HG02763 (cell line): ENCODE data around the gene CAMK4.
A peak's percentile ranks its signal among the peaks of the same experiment; 100 is the strongest.

Source experiments
- ATAC-seq: cut with Tn5 transposase; IDR thresholded peaks from one replicate; pipeline ENCODE4 v1.9.1; 2021; ENCODE audit warnings: mild to moderate bottlenecking, moderate library complexity; ENCODE audit not compliant: unreplicated experiment

CAMK4 gene

DNA sequence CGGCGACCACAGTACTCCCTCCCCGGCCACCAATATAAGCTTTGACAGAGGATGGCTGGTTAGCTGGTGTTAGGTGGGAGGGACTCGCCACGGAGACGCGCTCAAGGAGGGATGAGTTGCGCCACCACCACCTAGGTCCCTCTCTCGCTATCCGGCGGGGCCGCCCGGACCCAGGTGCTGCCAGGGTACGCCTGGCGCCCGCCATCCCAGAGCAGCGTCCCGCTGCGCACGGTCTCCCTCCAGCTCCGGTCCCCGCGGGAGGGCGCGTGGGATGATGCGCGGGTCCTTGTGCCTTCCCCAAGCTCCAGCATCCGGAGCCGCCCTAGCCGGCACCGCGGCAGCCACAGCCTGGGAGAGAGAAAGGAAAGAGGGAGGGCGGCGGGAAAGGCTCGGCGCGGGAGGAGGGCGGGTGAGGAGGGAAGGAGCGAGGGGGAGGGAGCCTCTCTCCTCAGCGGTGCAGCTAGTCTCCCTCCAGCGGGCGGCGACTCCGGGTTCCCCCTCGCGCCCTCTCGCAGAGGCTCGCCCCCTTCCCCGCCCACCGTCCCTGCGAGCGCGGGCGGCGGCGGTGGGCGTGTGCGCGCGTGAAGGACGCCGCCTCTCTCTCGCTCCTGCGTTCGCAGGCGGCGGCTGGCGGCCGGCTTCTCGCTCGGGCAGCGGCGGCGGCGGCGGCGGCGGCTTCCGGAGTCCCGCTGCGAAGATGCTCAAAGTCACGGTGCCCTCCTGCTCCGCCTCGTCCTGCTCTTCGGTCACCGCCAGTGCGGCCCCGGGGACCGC, at the start of gene CAMK4:
Gene CAMK4 (plus strand): TSS at position 598 of the 774 bp plus-strand sequence. CDS start 100 bp downstream, at position 698.
- peak; percentile 74 for ATAC-seq

DNA sequence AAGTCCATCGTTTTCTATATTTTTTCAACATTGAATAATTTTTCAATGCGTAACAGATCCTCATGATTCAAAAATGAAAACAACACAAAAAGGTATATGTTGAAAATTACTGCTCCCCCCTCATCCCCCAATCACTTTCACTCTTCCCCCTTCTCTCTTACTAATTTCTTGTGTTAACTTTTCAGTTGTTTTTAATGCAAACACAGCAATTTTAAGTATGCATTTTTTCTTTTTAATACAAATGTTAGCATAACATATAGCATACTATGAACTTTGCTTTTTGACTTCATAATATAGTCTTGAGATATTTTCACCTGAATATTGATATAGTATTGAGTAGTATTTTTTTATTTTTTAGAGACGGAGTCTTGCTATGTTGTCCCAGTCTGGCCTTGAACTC, 41.1 kb upstream of the CAMK4 start:
- ATAC-seq: no peak

DNA sequence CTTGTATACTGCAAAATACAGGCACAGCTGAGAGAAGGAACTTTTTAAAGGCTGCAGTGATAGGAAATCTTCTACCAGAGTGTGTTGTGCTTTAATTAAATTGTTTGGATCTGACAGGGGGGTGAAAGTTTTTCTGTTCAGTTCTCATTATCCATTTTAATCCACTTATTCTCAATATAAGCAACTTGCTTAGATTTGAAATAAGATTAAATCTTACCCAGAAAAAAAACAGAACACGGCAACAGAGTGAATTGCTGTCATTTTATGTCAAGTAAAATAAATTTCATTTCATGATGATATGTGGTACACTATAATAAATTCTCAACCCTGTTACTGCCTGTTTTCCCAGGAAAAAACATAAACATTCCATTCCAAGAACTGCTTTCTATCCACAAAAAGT, 37.1 kb upstream of the CAMK4 start:
- no peak for ATAC-seq

DNA sequence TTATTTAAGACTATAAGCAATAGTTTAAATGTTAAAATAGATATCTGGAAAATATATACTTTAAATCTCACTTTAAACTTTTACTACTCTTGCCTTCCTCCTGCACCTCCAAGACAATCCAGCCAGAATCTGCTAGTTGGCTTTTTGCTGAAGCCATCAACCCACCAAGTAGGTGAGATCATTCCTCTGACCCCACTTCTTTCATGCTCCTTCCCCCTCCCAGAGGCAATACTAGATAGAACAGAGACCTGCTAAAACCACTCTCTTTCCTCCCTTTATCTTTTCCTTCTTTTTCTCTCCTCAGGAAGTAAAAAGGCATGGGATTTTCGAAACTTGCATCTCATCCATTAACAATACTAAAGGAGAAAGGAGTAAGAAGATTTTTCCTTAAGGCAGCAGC, 30.1 kb upstream of the CAMK4 start:
- ATAC-seq: no peak

DNA sequence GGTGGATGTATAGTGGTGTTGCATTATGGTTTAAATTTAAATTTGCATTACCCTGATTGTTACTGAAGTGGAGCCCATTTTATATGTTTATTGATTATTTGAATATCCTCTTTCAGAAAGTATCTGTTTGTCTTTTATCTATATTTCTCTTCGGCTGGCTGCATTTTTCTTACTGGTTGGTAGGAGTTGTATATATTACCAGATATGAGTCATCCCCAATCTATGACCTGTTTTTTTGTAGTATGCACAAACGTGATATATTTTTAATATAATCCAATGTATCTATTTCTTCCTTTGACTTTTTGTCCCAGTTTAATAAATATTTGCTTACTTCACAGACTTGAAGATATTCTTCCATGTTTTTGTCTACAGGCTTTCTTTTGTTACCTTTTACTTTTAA, 29.3 kb upstream of the CAMK4 start:
- ATAC-seq: no peak

DNA sequence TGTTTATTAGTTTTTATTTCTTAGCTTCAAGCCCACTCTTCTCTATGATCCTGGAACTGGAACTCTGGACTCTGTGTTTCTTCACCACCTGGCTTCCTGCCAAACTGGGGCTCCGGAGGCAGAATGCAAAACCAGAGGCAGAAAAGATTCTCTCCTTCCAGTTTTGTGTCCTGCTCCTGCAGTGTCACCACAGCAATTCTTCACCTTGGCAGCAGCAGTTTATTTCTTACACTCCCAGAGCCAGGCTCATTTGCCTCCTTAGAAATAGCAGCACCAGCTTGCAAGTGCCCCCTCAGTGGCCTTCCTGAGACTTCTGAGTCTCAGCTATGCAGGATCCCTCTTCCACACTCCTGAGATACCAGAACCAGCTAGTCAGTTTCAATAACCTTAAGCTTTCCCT, 26.7 kb upstream of the CAMK4 start:
- no peak for ATAC-seq

DNA sequence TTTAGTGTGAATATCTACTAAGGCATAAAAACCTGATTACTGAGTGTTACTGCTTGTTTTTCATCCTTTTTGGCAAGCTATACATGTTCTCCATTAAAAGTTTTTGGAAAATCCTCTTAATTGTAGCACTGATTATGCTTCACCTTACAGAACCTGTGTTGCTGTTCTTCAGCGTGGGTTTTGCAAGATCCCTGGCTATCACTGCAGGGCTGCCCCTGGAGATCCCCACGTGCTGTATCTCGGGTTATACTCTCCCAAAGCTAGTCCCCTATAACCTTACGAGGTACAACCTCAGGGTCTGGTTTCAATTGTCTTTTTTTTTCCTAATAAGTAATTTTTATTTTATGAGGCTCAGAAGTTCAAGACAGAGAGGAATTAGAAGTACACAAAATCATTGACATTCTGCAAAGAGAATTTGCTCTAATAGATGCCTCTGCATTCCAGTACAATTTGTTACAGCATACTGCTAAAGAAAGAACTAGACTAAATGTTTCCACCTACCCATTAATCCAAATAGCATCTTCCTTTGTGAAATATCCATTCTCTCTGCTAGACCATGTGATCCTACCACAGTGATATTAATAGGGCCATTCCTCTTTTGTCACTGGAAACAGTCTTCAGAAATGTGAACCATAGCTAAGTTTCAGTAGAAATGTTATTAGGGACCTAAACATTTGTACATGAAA, 25.8 kb upstream of the CAMK4 start:
- no peak for ATAC-seq

GRCh38 chr5:111200828-111201227, 23.4 kb upstream of the CAMK4 start:
- ATAC-seq: no peak

DNA sequence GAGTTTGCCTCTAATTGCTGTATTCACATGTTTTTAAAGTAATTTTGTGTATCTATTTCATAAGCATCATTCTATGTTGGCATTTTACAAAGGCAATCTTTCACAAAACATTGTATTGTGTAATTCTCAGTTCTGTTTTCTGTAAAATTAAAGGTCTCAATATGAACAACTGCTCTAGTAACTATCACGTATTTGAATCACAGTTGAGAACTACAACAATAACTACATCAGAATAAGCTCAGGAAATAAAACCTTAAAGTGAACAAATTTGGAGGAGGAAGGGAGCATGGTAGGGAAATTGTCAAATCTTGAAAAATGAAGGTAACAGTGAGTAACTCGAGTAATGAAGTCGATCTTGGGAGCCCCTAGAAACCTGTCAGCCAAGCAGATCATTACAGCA, 22.5 kb upstream of the CAMK4 start:
- no peak for ATAC-seq

DNA sequence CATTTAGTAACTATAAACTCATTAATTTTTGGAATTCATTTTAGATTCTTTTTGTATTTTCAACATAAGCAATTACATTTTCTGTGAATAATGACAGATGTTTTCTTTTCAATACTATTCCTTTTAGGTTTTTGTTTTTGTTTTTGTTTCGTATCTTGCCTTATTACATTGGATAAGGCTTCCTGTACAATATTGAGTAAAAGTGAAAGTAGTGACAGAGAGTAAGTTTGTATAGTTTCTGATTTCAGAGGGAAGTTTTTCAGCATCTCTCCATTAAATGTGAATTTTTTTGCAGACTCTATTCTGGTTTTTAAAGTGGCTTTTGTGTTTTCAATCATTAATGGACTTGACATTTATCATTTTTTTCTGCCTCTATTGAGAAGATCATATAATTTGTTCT, 12.8 kb upstream of the CAMK4 start:
- ATAC-seq: no peak

DNA sequence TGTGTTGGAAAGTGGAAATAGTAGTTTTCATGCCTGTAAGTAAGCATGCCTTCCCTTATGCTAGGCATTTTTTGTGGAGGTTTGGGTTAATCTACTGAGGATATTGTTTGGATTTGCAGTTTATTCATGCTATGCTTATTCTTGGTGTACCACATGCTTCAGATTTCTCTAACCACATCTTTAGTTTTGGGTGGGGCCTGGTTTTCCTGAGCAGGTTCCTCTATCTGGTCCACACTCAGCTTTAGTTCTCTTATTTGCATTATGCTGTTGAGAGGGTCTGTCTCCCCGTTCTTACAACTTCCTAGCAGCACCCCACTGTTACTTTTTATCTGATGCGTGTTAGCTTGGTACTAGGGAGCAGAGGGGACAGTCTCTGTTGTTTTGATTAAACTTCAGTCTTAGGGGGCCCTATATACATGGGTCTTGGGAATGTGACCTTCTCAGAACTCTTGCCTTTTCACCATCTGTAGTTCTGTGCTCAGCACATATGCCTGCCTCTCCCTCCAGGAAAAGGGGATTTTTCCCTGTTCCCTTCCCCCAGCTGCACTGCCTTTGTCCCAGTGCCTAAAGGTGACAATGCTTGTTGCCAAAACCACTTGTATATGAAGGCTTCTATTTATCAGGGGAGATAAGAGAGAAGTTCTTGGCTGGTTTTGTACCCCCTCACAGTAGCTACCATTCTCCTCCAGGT, 10.0 kb upstream of the CAMK4 start:
- no peak for ATAC-seq

DNA sequence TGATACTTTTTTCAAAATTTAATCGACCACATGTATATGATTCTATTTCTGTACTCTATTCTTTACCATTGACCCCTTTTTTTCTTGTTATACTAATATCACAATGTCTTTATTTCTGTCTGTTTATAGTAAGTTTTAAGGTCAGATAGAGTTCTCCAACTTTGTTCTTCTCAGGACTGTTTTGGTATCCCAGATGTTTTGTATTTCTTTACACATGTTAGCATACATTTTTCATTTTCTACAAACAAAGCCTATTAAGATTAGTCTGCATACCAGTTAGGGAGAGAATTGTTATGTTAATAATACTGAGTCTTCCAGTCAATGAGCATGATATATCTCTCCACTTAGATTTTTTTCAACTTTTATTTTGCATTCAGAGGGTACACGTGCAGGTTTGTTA, 8.2 kb upstream of the CAMK4 start:
- ATAC-seq: no peak

GRCh38 chr5:111221139-111221538, 3.0 kb upstream of the CAMK4 start:
- ATAC-seq: no peak

DNA sequence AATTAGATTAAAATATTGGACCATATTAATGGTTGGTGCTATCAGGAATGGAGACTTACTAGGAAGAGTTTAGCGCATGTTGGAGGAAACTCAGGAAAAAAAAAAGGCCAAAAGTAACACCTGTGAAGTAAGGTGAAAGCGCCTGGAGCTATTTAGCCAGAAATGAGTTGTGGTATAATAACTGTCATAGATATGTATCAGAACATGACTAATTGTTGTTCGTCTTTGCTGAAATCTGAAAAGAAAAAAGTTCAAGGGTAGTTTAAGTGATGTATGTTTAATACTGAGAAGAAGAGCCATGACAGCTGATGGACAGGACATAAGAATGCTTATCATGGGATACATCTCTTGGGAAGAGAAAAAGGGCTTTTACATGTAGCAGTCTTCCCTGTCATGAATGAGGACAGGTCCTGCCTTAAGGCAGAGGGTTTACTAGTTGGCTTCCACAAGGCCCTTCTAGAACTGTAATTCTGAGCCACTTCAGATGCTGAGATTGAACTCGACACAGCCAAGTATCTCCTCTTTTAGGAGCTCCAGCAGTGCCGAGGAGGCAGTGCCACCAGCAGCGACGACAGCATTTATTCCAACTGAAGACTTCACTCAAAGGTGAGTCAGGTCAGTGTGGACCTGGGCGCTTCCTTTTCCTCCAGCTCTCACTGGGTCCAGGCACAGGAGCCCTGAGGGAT, 940 bp upstream of the CAMK4 start:
- ATAC-seq: no peak

DNA sequence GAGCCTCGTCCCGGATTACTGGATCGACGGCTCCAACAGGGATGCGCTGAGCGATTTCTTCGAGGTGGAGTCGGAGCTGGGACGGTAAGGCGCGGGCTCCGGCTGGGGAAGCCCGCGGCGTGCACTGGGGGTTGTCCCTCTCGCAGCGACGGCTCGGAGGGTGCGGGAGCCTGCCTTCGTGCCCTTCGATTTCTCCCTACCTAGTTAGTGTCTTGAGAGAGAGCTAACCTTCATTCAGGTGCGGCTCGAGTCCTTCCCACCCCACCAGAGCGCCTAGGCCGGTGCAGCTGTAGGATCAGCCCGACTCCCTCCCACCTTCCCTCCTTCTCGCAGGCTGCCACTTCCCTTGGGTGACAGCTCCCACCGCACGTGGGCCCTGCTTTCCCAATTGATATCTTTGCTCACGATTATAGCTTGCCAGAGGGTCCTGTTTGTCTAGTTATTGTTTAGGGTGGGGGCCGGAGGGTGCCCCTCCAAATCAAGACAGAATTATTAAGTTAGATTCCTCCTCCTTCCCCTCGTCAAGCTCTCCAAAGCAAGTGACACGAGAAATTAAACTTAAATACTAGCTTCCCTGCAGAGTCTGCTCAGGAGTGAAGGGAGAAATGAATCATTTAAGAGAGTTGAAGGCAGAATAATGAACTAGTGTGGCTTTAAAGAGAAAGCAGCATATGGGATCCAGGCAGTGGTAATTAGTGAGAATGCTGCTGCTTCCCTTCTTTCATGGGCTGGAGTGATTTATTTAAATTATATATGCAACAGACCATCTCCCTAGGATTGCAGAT, 569 bp downstream of the CAMK4 start:
- ATAC-seq: peak; percentile 25

GRCh38 chr5:111225926-111226325, 1.7 kb downstream of the CAMK4 start:
- ATAC-seq: no peak

GRCh38 chr5:111226556-111226955, 2.4 kb downstream of the CAMK4 start:
- no peak for ATAC-seq

DNA sequence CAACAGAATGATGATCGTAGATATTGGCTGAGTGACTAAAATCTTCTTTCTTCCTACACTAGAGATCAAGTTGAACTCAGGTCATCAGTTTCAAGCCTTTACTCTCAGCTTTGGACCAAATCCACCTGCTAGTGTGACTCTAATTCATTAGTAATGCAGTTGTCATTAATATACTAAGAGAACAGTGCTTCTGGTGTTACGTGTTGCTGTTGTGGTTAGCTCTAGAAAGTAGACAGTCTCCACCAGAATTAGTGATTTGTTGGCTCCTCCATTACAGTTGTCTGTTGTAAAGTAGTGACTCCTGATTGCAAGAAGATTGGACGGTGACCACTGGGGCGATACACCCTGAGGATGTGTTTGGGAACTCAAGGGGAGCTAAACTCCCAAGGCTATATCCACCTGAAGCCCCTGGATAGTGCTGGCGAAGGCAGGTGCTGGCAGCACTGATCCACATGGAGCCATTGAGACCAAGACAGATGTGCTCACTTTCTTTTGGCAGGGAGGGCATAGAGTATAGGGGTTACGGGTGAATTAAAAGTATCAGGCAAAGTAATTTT, 3.1 kb downstream of the CAMK4 start:
- ATAC-seq: no peak

GRCh38 chr5:111227801-111228200, 3.6 kb downstream of the CAMK4 start:
- ATAC-seq: no peak

DNA sequence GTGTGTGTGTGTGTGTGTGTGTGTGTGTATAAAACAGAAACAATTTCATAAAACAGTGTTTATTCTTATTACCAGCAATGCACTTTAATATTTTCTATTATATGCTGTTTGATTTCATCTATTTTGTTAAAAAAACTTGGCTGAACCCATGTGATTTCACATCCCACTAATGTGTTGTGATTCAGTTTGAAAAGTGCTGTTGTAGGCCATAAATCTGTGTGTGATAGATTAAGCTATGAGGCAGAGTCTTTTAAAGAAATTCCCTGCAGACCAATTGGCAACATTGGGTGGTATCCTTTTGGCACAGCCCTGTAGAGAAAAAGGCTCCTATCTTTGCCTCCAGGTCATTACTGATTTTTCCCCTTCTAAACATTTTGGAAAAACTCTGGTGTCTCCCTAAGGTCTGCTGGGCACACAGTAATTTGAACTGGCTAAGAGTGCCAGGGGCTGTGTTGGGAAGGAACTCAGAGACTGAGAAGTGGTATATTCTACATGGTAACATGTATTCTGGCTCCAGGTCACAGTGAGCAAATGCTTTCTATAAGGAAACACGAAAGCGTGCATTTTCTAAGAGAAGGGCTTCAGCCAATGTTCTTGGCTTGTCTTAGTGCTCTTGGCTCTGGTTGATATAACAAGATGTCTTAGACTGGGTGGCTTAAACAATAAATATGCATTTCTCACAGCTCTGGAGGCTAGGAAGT, 4.5 kb downstream of the CAMK4 start:
- no peak for ATAC-seq
